B cell (primary cell): ENCODE results near the gene NDOR1. TPM values are rescaled to one million over a fixed set of nuclear protein-coding genes. Genes with fewer than 3 reads are reported as not detected.

ENCODE experiments used
- ATAC-seq: fragments of 200-7000 bp; cut with Tn5 transposase; one replicate; pipeline ENCODE4 v1.10.0; 2021; ENCODE audit warnings: low read depth, mild to moderate bottlenecking, moderate number of reproducible peaks, moderate library complexity
- CTCF ChIA-PET: fragments of 350-600 bp; sonication (Branson Sonifier 250); formaldehyde crosslinking; loops from one replicate; lab custom pipeline; 2021; ENCODE audit warnings: antibody characterized with exemption, inconsistent platforms; lab: Charles Lee
- POLR2A ChIA-PET: fragments of 350-600 bp; sonication (Branson Sonifier 250); formaldehyde crosslinking; loops from one replicate; lab custom pipeline; 2021; ENCODE audit warnings: antibody characterized with exemption; lab: Charles Lee
- DNase-seq: peaks from one replicate; pipeline ENCODE4 v3.0.0; 2013
- H2AFZ ChIP-seq: 2 replicates; pipeline ENCODE4 v1.6.1; 2012; ENCODE audit warnings: mild to moderate bottlenecking, low read depth, low read length; ENCODE audit not compliant: insufficient read depth, poor library complexity, severe bottlenecking
- H3K27ac ChIP-seq, 2 donors: 1 replicate in 1 of 2; 2 replicates in 1 of 2; pipeline ENCODE4 v1.5.1; 2012 to 2013; ENCODE audit warnings: low read length in 2 of 2, mild to moderate bottlenecking in 2 of 2, moderate library complexity in 1 of 2
- H3K27me3 ChIP-seq, 4 experiments: fragments of 200-600 bp in 1 of 4; sonication (generic) in 1 of 4; replicated peaks in 1 of 4; 1 replicate in 2 of 4; 2 replicates in 2 of 4; pipeline versions ENCODE4 v1.6.1 to v1.7.0; 2013 to 2016; ENCODE audit warnings: low read length in 3 of 4, mild to moderate bottlenecking in 2 of 4, mixed read lengths in 1 of 4, moderate library complexity in 1 of 4; ENCODE audit not compliant: insufficient read depth in 4 of 4, control insufficient read depth in 3 of 4; ENCODE audit errors: control extremely low read depth in 1 of 4
- H3K36me3 ChIP-seq, 2 experiments: replicated peaks in 1 of 2; 1 replicate in 1 of 2; 2 replicates in 1 of 2; pipeline versions ENCODE4 v1.6.1 to v1.7.1; 2013; ENCODE audit warnings: low read length in 1 of 2; ENCODE audit not compliant: insufficient read depth in 2 of 2, control insufficient read depth in 1 of 2; ENCODE audit errors: control extremely low read depth in 1 of 2, extremely low read depth in 1 of 2
- H3K4me1 ChIP-seq, 2 donors: fragments of 200-600 bp in 1 of 2; sonication (generic) in 1 of 2; 1 replicate in 1 of 2; 2 replicates in 1 of 2; pipeline versions ENCODE4 v1.5.1 to v1.6.1; 2013 to 2017; ENCODE audit warnings: low read length in 2 of 2; ENCODE audit not compliant: control insufficient read depth in 2 of 2, insufficient read depth in 2 of 2
- H3K4me2 ChIP-seq: replicated peaks from 2 replicates; pipeline ENCODE3; 2012; ENCODE audit warnings: mild to moderate bottlenecking, low read depth, low read length; ENCODE audit not compliant: poor library complexity, severe bottlenecking
- H3K4me3 ChIP-seq, 5 experiments: fragments of 200-600 bp in 1 of 5; sonication (generic) in 1 of 5; 1 replicate in 3 of 5; 2 replicates in 2 of 5; pipeline versions ENCODE4 v1.5.1 to v1.7.0; 2011 to 2016; ENCODE audit warnings: low read length in 4 of 5, mild to moderate bottlenecking in 4 of 5, low read depth in 2 of 5, control low read depth in 1 of 5, moderate library complexity in 1 of 5; ENCODE audit not compliant: insufficient read depth in 1 of 5; ENCODE audit errors: control extremely low read depth in 1 of 5, extremely low read depth in 1 of 5
- H3K79me2 ChIP-seq: fragments of 200-600 bp; sonication (generic); one replicate; pipeline ENCODE4 v1.6.0; 2016; ENCODE audit warnings: low read length; ENCODE audit not compliant: control insufficient read depth, insufficient read depth
- H3K9ac ChIP-seq: fragments of 200-600 bp; sonication (generic); 2 replicates; pipeline ENCODE4 v1.6.1; 2017; ENCODE audit warnings: mild to moderate bottlenecking, low read length, moderate library complexity
- H3K9me3 ChIP-seq, 3 donors: one replicate each; pipeline versions ENCODE4 v1.6.1 to v1.7.1; 2013; ENCODE audit warnings: low read length in 2 of 3; ENCODE audit not compliant: control insufficient read depth in 2 of 3, insufficient read depth in 1 of 3; ENCODE audit errors: control extremely low read depth in 1 of 3
- H4K20me1 ChIP-seq: 2 replicates; pipeline ENCODE4 v1.6.0; 2012; ENCODE audit warnings: mild to moderate bottlenecking, low read length; ENCODE audit not compliant: insufficient read depth, control insufficient read depth, poor library complexity, severe bottlenecking
- H3K27ac Mint-ChIP-seq: one replicate; pipeline ENCODE4 v1.8.0; 2021; ENCODE audit warnings: mixed read lengths
- H3K27me3 Mint-ChIP-seq: one replicate; pipeline ENCODE4 v1.8.0; 2021; ENCODE audit warnings: mixed read lengths
- H3K4me1 Mint-ChIP-seq: one replicate; pipeline ENCODE4 v1.8.0; 2021; ENCODE audit warnings: mixed read lengths
- H3K4me3 Mint-ChIP-seq: one replicate; pipeline ENCODE4 v1.8.0; 2021; ENCODE audit warnings: mixed read lengths
- H3K9me3 Mint-ChIP-seq: one replicate; pipeline ENCODE4 v1.8.0; 2022; ENCODE audit warnings: mixed read lengths; ENCODE audit not compliant: insufficient read depth
- CTCF ChIP-seq: fragments of 200-600 bp; IDR thresholded peaks from one replicate; pipeline ENCODE4 v1.8.0; 2022; ENCODE audit warnings: antibody characterized with exemption, mild to moderate bottlenecking
- EZH2 ChIP-seq: IDR thresholded peaks from 2 replicates; pipeline ENCODE4 v1.6.1; 2012; ENCODE audit warnings: borderline replicate concordance, low read depth, mild to moderate bottlenecking, moderate library complexity, low read length; ENCODE audit not compliant: insufficient read depth, poor library complexity, severe bottlenecking
- WGBS: methylation state at CpG from one replicate; pipeline ENCODE4 v1.1.5; 2013; ENCODE audit warnings: missing lambda C conversion rate; ENCODE audit not compliant: insufficient coverage; 5-methylcytosine and 5-hydroxymethylcytosine counted together
- intact Hi-C: fragments of 100-400 bp; cut with micrococcal nuclease; formaldehyde crosslinking; loops from one replicate; pipeline ENCODE4 v1.10.0; 2022
- polyA plus RNA-seq: library from polyadenylated mRNA; depleted of rRNA; stranded (reverse); fragments of >200 nt; gene quantifications from 2 replicates; pipeline ENCODE4 v1.2.3, GENCODE V29; 2012
- total RNA-seq, 2 donors: library from RNA; stranded (reverse); fragments of 120-200 nt in 1 of 2; gene quantifications; 1 replicate in 1 of 2; 2 replicates in 1 of 2; pipeline versions ENCODE4 v1.2.3 to v1.2.4, GENCODE V29; 2013 to 2022

The NDOR1 gene
- total and polyA plus RNA-seq, 2 donors (not counting 1 experiment from before 2014, with no cell fraction given), result 36.4 to 40.9 TPM

DNA sequence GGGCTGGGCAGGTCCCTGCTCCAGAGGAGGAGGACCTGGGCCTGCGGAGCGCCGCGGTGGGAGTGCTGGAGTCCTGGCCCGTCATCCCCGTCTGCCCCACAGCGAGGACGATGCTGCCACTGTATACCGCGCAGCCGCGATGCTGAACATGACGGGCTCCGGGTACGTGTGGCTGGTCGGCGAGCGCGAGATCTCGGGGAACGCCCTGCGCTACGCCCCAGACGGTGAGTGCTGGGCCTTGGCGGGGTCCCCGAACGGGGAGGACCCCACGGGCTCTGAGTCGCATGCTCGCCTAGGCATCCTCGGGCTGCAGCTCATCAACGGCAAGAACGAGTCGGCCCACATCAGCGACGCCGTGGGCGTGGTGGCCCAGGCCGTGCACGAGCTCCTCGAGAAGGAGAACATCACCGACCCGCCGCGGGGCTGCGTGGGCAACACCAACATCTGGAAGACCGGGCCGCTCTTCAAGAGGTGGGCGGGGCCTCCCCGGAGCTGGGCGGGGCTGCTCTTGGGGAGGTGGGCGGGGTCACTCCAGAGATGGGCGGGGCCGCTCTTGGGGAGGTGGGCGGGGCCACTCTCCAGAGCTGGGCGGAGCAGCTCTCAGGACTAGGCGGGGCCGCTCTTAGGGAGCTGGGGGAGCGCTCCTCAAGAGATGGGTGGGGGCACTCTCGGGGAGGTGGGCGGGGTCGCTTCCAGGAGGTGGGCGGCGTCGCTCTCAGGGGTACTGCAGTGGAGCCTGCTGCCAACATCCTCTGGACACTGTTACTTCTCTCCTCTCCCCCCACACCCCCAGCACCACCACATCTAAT is 48.7 kb upstream of the NDOR1 start:
- POLR2A ChIA-PET, result interaction anchor here (0.6 to 0.8 kb wide), 3 partner anchors 26 to 505 kb away, joined by 3 to 4 read pairs (median 3); no protein-coding TSS in a partner anchor
- Histone ChIP-seq H3K4me3 (peak overlapping the region in 3 of 5 experiments; percentile 33 to 51 (median 39)), H2AFZ (peak overlapping the region; percentile 42), H3K4me1 (peaks cover 19 to 28% of the 10 kb centered on the region in 2 donors), H3K27ac (no peak overlapping the region), H3K27me3 (peaks cover 0 to 59% (median 18%) of the 10 kb centered on the region in 4 experiments), H3K79me2 (no peaks in the 10 kb centered on the region), H3K36me3 (no peaks in the 10 kb centered on the region), H3K9me3 (peaks cover 0 to 34% (median 0%) of the 10 kb centered on the region in 3 donors), H4K20me1 (no peaks in the 10 kb centered on the region), H3K9ac (peak overlapping the region; percentile 43), H3K4me2 (peak overlapping the region; percentile 82)
- no peaks in the 10 kb centered on the region for H3K9me3 Mint-ChIP-seq
- CTCF ChIA-PET, result no interaction called here
- WGBS, result 8% methylated on average over 62 of the region's 65 CpGs
- H3K27me3 Mint-ChIP-seq, result peaks cover 36% of the 10 kb centered on the region
- TF ChIP-seq EZH2, result no peak
- no peak for TF ChIP-seq CTCF
- H3K27ac Mint-ChIP-seq, result no peak overlapping the region
- DNase-seq, result peak; percentile 76
- intact Hi-C loops, result loop anchor here (5.0 kb wide), 1 partner anchor 34 kb away; no protein-coding TSS in a partner anchor
- ATAC-seq, result peak; percentile 79
- H3K4me3 Mint-ChIP-seq, result peak overlapping the region; percentile 74
- peaks cover 26% of the 10 kb centered on the region for H3K4me1 Mint-ChIP-seq
